Stomach (tissue), 9 donors: ENCODE measurements around the gene MYCBPAP. TPM values are rescaled to one million over a fixed set of nuclear protein-coding genes. Genes with fewer than 3 reads are reported as not detected.

Experiments
- DNase-seq, 2 donors: peaks; one replicate each; pipeline versions ENCODE4 v3.0.0 to v3.0.0-alpha.2; 2013 to 2019
- H3K27ac ChIP-seq, 5 donors: fragments of 200-600 bp in 4 of 5; sonication (generic) in 4 of 5; one replicate each; pipeline ENCODE4 v1.5.1; 2013 to 2019; ENCODE audit warnings: mild to moderate bottlenecking in 1 of 5, moderate library complexity in 1 of 5
- H3K27me3 ChIP-seq, 3 donors: fragments of 200-600 bp; sonication (generic); one replicate each; pipeline ENCODE4 v1.5.1; 2017 to 2019; ENCODE audit warnings: mixed run types in 1 of 3
- H3K36me3 ChIP-seq, 4 donors: fragments of 200-600 bp; sonication (generic); 1 replicate in 3 of 4; 2 replicates in 1 of 4; pipeline ENCODE4 v1.5.1; 2016 to 2019
- H3K4me1 ChIP-seq, 4 donors: fragments of 200-600 bp; sonication (generic); one replicate each; pipeline ENCODE4 v1.5.1; 2016 to 2019
- H3K4me3 ChIP-seq, 4 donors: fragments of 200-600 bp; sonication (generic) in 3 of 4; one replicate each; pipeline ENCODE4 v1.5.1; 2016 to 2019; ENCODE audit warnings: mild to moderate bottlenecking in 1 of 4
- H3K9me3 ChIP-seq, 4 donors: fragments of 200-600 bp; sonication (generic); one replicate each; pipeline ENCODE4 v1.5.1; 2016 to 2019
- EP300 ChIP-seq: sonication (generic); formaldehyde crosslinking; IDR thresholded peaks from one replicate; pipeline ENCODE4 v1.6.1; 2017; ENCODE audit warnings: antibody characterized with exemption
- POLR2A ChIP-seq, 4 donors: fragments of 450-650 bp; IDR thresholded peaks; one replicate each; pipeline ENCODE4 v1.6.1; 2016; ENCODE audit warnings: antibody characterized with exemption in 4 of 4, control low read depth in 2 of 4, mild to moderate bottlenecking in 1 of 4, moderate library complexity in 1 of 4
- POLR2AphosphoS5 ChIP-seq, 3 donors: sonication (generic); formaldehyde crosslinking; IDR thresholded peaks; one replicate each; pipeline ENCODE4 v1.6.1; 2016; ENCODE audit warnings: antibody characterized with exemption in 3 of 3
- WGBS, 5 donors: extraction: QIAGEN DNeasy Blood & Tissue Kit in 3 of 5; methylation state at CpG; one replicate each; pipeline versions ENCODE4 v1.1.5 to v1.1.7; 2013 to 2018; 5-methylcytosine and 5-hydroxymethylcytosine counted together
- intact Hi-C: fragments of 100-400 bp; cut with DNase I; formaldehyde crosslinking; loops from one replicate; pipeline ENCODE4 v1.15.1; 2023; ENCODE audit warnings: low total_unique reads
- polyA plus RNA-seq, 3 donors: library from polyadenylated mRNA; stranded (reverse); fragments of 200-250 nt; gene quantifications; one replicate each; pipeline ENCODE4 v1.2.3, GENCODE V29; 2013
- total RNA-seq, 5 donors: library from RNA; depleted of rRNA; stranded (reverse); fragments of >200 nt; gene quantifications; one replicate each; pipeline versions ENCODE4 v1.1.0 to v1.2.3, GENCODE V29; 2014 to 2016
- TF ChIP-seq, protein P1 (sequence below), 7 experiments: fragments of 450-650 bp in 4 of 7; fragments of 200-600 bp in 3 of 7; sonication (generic) in 3 of 7; IDR thresholded peaks; one replicate each; pipeline ENCODE4 v1.5.1; 2016 to 2019; ENCODE audit warnings: antibody characterized with exemption in 7 of 7, control low read depth in 2 of 7, mild to moderate bottlenecking in 1 of 7
- donor health status: healthy with polysubstance abuse.
- donor health status: Bipolar disorder and iron deficiency.
- donor health status: healthy.

Gene MYCBPAP
- total and polyA plus RNA-seq, 8 donors: 0.25 to 2.7 (median 1.1) TPM; not detected in 3

DNA sequence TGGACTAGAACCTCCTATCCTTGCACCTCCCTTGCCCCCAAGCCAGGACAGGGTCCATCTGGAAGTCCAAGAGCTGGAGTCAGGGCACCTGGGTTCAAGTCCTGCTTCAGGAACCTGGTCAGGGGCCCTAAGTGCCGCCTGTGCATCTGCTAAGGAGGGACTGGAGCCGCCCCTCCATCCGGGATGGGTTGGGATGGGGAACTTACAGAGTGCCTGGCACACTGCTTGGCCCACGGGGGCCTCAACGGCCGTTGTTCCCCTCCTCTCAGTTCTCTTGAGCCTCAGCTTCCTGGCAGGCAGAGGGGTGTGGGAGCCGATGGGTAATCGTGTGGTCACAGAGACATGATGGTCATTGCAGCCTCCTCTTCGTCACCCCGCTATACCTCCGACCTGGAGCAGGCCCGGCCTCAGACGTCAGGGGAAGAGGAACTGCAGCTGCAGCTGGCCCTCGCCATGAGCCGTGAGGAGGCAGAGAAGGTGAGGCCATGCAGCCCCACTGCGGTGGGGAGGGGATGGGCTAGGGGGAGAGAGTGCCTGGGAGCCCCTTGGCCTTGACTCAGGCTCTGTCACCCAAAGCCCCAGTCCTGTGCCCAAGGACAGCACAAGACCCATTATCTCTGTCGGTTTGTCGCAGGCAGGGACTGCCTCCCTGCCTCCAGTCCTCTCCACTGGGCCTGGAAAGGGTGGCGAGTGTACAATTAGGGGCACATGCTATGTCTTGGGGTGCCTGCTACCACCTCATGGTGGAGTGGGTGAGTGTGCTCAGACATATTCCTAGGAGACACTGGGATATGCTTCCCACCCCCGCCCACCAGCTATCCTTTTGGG is 29.7 kb downstream of the MYCBPAP start:
- peaks cover 12 to 49% (median 32%) of the 10 kb centered on the region in 4 donors for H3K36me3 ChIP-seq
- peaks cover 0 to 20% (median 9%) of the 10 kb centered on the region in 3 donors for H3K27me3 ChIP-seq
- no peaks in the 10 kb centered on the region for H3K9me3 ChIP-seq
- TF ChIP-seq, protein P1, sequence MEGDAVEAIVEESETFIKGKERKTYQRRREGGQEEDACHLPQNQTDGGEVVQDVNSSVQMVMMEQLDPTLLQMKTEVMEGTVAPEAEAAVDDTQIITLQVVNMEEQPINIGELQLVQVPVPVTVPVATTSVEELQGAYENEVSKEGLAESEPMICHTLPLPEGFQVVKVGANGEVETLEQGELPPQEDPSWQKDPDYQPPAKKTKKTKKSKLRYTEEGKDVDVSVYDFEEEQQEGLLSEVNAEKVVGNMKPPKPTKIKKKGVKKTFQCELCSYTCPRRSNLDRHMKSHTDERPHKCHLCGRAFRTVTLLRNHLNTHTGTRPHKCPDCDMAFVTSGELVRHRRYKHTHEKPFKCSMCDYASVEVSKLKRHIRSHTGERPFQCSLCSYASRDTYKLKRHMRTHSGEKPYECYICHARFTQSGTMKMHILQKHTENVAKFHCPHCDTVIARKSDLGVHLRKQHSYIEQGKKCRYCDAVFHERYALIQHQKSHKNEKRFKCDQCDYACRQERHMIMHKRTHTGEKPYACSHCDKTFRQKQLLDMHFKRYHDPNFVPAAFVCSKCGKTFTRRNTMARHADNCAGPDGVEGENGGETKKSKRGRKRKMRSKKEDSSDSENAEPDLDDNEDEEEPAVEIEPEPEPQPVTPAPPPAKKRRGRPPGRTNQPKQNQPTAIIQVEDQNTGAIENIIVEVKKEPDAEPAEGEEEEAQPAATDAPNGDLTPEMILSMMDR (IDR thresholded peaks at IDR 0.05): no peak
- TF ChIP-seq POLR2A (IDR thresholded peaks at IDR 0.05) (no peak), EP300 (no peak)
- 74 to 78% (median 77%) methylated on average over 18 to 20 of the region's 20 CpGs for WGBS, 5 donors
- intact Hi-C loops: loop anchor here (10.0 kb wide), 1 partner anchor 53 kb away; no protein-coding TSS in a partner anchor
- H3K4me1 ChIP-seq: peaks cover 52 to 92% (median 88%) of the 10 kb centered on the region in 4 donors
- H3K4me3 ChIP-seq: peak overlapping the region in 2 of 4 donors; percentile 22 to 58
- no peak for DNase-seq
- peak overlapping the region; percentile 17 to 91 (median 52) for H3K27ac ChIP-seq

- Histone ChIP-seq H3K4me1 (peaks cover 58 to 90% (median 88%) of the 10 kb centered on the region in 4 donors), H3K27me3 (peaks cover 0 to 11% (median under 1%) of the 10 kb centered on the region in 3 donors), H3K9me3 (no peaks in the 10 kb centered on the region), H3K4me3 (no peak overlapping the region), H3K27ac (peak overlapping the region in 4 of 5 donors; percentile 17 to 92 (median 54)), H3K36me3 (peaks cover 12 to 49% (median 32%) of the 10 kb centered on the region in 4 donors)
- intact Hi-C loops: loop anchor here (10.0 kb wide), 1 partner anchor 54 kb away; no protein-coding TSS in a partner anchor
- DNase-seq: no peak
- TF ChIP-seq POLR2A (IDR thresholded peaks at IDR 0.05) (no peak), POLR2AphosphoS5 (IDR thresholded peaks at IDR 0.05) (no peak), EP300 (no peak)
- TF ChIP-seq, protein P1 (IDR thresholded peaks at IDR 0.05): no peak
- 50 to 78% (median 59%) methylated on average over 13 to 20 of the region's 20 CpGs for WGBS, 5 donors
Observed at GRCh38 chr17:50538549-50539410, 30.5 kb downstream of the MYCBPAP start.

- 51 to 71% (median 61%) methylated on average over 13 to 15 of the region's 15 CpGs for WGBS, 5 donors
- H3K27me3 ChIP-seq: no peaks in the 10 kb centered on the region
- peaks cover 12 to 49% (median 32%) of the 10 kb centered on the region in 4 donors for H3K36me3 ChIP-seq
- intact Hi-C loops: loop anchor here (10.0 kb wide), 2 partner anchors 55 to 305 kb away; no protein-coding TSS in a partner anchor
- peak in 1 of 2 donors; percentile 60 for DNase-seq
- no peak overlapping the region for H3K4me3 ChIP-seq
- TF ChIP-seq, protein P1 (IDR thresholded peaks at IDR 0.05): no peak
- TF ChIP-seq EP300 (no peak), POLR2A (IDR thresholded peaks at IDR 0.05) (no peak), POLR2AphosphoS5 (IDR thresholded peaks at IDR 0.05) (no peak)
- peak overlapping the region; percentile 77 to 92 (median 81) for H3K27ac ChIP-seq
- no peaks in the 10 kb centered on the region for H3K9me3 ChIP-seq
- H3K4me1 ChIP-seq: peaks cover 58 to 93% (median 83%) of the 10 kb centered on the region in 4 donors
Observed at GRCh38 chr17:50539762-50540559, 31.7 kb downstream of the MYCBPAP start.
